NCI-H82 treated with DMSO at 0.1 percent for 48 hours (cell line): ENCODE measurements around the gene CBX5.
A peak's percentile ranks its signal among the peaks of the same experiment; 100 is the strongest.
"Not testable (repeated sequence)": the region's sequence is repeated elsewhere in the genome, so short reads cannot be mapped to it uniquely, and the experiment has no call there.

Experiments
- DNase-seq: peaks from one replicate; lab custom pipeline; 2025; ENCODE audit not compliant: unreplicated experiment; lab: John Stamatoyannopoulos, UW

The CBX5 gene

DNA sequence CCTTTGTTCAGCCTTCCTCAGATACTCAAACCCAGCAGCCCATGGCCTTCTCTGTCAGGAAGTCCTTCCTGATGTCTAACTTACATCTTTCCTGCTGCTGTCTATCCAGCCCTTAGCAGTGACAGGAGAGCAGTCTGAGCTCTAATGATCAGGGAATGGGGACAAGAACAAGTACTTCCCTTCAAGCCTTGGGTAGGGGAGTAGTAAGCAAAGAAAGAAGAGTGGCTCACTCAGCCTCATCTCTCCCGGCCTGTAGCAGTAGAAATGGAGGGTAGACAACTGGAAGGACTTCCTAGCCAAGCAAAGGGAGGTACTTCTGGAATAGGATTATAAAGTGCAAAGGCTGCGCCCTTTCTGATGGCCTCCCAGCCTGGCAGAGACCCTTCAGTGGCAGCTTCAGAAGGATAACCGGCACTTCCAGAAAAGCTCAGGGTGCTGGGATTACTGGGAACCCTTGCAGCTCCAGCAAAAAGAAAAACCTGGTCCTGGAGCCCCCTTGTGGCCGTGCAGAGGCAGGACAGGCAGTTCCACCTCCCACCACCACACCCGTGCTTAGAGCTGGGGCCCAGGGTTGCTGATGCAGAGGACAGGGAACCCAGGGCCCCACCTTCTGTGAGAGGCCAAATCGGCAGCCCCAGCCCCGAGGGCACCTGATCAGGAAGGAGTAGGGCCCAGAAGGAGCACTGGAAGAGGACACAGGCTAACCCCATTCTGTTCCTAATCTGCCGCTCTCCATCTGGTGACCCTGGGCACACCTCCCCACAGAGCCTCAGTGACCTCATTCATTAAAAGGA lies 78.7 kb downstream of the CBX5 start:
- DNase-seq: peak; percentile 79

DNA sequence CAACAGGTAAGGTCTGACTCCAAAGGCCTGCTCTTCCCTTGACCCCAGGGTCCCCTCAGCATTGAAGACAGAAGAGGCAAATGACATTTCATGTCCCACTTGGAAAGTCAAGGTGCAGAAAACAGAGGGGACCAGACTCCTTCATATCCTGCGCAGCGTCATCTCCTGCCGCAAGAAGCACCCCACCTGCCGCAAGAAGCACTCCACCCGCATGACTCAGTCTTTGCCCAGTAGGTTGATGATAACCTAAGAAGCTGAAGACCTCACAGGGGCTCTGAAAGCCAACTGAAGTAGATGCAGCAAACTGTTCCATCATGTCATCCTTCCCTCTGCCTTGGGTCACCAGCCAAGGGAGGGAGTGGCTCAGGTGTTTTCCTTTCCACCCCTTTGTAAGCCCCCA lies 79.5 kb downstream of the CBX5 start:
- DNase-seq: no peak

DNA sequence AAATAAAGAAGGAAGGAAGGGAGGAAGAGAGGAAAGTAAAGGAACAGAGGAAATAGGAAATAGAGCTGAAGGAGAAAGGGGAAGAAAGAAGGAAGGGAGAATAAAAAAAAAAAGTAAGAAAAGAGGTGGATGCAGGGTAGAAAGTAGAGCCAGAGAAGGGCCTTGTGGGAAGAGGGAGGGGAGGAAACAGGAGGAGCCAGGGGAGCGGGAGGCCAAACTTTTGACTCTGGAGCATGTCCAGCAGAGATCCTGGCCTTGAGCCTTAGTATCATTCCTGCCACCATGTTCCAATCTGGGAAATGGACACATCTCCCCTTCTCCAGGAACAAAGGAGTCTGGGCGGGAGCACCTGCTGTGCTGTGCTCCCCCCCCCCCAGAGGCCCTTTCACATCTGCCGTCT lies 80.0 kb downstream of the CBX5 start:
- DNase-seq: no peak

DNA sequence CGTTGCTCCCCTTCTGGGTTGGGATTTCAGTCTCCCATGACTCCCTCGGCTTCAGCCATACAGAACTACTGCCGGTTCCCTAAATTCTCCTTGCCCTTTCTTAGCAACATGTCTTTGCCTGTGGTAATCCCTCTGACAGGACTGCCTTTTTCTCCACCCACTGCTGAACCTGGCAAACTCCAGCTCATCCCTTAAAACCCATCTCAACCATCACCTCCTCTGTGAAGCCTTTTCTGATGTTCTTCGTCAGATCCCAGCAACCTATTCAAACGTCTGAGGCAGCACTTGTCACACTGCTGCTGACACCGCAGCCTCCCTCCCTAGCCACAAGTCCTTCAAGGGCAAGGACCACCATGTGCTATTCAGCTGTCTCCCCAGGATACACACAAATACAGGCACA lies 80.9 kb downstream of the CBX5 start:
- DNase-seq: no peak

DNA sequence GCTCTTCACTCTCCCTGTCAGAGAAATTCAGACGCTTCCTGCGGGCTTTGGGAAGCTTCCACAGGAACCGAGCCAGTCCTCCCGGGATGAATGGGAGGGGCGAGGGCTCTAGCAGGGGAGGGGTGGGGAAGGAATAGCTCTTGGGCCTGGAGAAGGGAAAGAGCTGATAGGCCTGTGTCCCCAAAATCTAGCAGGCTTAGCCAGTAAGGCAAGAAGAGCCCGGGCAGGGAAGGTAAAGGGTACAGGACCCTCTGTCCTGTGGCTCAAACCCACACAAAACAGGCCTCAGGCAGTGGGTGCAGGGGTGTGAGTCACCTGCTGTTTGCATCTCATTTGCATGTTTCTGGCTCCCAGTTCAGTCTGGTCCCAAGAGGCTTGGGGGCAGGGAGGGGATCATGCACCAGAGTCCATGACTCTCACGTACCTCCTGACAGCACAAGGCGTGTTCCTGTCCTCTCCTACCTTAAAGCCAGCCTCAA lies 82.5 kb downstream of the CBX5 start:
- no peak for DNase-seq

DNA sequence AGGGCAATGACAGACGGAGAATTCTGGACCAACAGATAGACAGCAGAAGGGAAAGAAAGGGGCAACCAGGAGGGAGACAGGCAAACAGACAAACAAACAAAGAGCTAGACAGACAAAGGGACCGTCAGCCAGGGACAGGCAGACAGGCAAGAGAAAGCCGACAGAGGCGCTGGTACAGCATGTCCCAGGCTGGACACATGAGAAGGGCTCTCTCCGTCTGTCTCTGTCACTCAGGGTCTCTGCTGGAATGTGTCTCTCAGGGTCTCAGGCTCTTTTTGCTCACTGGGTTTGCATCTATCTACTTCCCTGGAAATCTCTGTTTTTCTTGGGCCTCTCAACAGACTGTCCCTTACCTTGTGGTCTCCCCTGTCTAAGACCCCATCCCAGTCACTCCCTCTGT lies 82.9 kb downstream of the CBX5 start:
- DNase-seq: no peak

DNA sequence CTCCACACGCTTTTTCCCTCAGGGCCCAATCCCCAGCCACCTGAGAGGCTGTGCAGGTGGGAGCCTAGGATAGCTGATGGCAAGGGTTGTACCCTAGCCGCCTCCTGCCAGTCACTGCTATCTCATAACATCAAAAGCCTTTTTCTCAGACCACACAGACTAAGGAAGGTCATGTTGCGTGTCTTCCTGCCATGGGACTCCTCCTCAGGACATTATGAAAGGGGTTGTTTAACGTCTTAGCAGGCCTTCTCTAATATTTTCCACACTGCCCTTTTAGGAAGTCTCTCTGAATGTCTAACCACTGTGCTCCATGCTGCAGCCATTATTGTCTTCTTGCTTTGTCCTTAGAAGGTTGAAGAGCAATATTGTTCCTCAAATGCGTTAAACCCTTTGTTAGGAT lies 83.5 kb downstream of the CBX5 start:
- no peak for DNase-seq

DNA sequence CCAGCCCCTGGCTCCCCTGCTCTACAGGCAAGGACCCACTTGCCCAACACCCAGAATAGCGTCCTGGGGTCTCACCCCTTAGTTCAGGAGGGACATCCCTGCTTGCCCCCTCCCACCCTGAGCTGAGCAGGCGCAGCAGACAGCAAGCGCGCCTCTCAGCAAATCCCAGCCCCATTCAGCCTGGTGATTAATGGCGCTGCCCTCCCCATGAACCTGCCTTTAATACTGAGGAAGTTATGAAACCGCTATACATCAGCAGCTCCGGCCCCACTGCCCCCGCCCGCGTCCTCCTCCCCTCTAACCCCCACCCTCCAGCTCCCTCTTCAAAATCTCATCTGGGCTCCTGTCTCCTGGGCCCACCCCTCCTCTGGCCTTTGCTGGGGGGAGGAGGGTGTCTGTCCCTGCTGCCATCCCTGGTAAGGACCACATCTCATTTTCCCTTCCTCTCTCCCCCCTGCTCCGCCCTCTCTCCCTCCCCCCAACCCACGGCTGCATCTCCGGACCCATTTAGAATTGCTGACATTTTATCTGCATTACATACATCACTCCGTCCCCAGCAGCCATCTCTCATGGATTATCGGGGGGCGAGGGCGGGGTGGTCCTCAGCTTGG lies 84.1 kb downstream of the CBX5 start:
- peak; percentile 69 for DNase-seq

DNA sequence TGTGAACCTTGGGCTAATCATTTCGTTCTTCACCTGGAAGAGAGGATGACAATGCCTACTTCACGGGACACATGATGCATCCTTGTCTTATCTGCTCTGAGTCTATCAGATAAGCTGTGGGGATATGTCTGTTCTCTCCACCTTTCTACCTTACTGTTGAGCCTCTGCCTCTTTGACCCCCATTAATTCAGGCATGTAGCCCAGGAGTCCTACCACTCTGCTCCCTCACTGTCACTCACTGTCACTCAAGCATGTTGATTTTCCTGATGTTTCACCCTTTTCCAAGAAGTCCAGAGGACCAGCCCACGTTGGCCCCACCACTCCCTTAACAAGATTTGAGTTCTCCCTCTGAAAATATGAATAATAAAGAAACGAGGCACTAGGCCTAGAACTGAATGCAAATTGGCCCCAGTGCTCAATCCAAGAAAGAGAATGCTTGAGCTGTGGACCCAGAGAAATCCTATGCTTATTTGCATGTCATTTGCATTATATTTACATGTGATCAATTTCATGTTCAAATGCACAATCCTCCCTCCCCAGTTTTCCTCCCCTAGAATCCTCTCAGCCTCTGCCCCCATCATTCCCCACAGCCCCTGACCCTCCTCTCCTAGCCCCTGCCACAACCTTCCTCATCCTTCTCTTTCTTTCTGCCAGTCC lies 84.7 kb downstream of the CBX5 start:
- DNase-seq: no peak

DNA sequence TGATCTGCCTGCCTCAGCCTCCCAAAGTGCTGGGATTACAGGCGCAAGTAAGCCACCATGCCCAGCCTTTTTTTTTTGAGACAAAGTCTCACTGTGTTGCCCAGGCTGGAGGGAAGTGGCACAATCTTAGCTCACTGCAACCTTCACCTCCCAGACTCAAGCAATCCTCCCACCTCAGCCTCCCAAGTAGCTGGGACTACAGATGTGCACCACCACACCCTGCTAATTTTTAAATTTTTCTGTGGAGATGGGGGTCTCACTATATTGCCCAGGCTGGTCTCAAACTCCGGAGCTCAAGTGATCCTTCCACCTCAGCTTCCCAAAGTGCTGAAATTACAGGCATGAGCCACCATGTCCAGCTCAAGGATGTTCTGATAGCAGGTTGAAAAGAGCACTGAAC lies 85.3 kb downstream of the CBX5 start:
- not testable (repeated sequence) for DNase-seq

DNA sequence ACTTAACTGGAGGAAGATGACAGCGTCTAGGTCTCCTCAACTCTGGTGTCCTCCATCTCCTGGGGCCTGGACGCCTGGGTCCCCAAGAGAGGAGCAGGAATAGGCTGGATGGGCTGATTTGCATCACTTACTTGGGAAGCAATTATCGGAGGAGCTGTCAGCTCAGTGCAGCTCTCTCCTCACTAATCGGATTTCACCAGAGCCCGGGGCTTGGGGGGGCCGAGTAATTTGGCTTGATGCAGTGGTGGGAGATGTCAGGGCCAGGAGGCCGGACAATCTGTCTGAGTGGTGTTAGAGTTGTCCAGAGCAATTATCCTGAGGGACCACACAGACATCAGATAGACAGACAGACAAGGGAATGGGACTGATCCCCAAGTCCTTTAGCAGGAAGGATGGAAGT lies 86.5 kb downstream of the CBX5 start:
- DNase-seq: peak; percentile 76

DNA sequence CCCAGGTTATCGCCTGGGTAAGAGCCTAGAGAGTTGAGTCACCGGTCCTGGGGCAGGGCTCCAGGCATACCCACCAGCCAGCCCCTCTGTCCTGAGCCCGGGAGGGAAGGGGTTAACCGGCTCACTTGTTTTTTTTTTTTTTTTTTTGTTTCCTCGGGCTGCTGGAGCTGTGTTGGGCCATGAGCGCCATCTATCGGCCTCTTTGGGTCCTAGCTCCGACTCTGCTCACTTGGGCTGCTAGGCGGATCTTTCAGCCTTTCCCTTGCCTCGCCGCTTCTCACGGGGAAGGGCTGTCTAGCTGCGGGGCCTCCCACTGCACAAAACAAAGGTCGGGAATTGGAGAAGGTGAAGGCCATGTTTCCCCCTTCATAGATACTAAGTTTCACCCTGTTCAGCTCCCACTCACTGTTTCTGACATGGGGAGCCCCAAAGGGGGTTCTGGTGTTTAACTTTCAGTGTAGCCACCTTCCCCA lies 88.3 kb downstream of the CBX5 start:
- peak; percentile 74 for DNase-seq

DNA sequence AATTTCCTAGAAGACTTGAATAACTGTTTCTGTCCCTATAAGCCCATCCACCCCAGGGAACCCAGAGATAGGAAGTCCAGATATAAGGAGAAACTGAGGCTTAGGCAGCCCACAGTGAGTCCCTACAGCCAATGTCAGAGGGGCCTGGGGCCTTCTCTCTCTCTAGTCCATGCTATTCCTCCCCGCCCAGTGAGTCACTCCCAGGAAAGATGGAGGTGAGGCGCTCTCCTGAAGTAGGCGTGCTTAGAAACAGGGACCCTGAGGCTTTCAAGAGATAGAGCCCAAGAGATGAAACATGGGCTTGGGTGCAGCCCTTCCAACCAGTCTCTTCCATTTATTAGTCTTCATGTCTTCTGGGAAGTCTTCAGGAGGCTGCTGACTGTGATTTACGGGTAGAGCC lies 88.8 kb downstream of the CBX5 start:
- DNase-seq: no peak

DNA sequence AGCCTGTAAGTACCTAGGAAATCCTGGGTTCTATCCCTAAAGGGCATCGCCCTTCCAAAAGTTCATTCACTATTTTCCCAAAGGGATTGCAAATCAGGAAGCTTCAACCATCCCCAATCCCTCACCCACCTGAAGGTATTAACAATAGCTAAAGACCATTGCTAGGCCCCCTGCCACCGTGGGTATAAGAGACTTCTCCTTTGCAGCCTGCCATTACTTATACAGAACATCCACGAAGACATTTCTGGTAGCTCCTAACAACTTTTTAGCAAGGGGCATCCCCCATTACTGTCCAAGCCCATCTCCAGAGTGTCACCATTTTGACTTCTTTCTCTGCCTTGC lies 90.8 kb downstream of the CBX5 start:
- no peak for DNase-seq

DNA sequence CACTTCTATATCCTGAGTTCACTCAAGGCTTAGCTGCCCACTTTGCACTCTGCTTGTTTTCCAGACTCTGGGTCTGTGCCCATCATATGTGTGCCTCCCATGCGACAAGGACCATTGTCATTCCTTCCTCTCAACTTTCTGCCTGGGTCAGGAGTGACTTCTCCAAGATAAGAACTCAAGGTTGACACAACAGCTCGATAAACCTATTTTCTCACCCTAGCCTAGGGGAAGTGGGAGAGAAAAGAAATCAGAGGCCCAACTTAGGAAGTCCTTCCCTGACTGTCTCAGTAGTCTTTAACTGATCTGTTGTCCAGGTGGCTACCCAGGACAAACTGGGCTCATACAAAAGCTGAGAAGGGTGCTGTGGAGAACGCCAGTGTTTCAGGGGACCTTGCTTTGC lies 92.8 kb downstream of the CBX5 start:
- no peak for DNase-seq

DNA sequence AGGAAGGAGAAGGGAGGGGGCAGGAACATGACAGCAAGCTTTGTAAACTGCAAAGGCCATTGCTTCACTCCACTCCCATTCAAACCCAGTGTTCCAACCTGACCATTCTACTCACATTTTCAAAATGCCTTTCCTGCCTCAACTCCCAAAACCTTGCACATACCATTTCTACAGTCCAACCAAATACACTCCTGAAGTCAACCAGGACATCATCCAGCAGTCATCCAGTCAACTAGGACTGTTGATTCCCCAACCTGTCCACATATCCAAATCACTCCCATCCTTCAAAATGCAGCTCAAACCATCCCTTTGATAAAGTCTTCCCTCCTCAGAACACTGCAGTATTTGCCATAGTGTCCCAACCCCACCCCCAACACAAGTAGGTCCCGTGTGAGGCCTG lies 94.0 kb downstream of the CBX5 start:
- DNase-seq: no peak

DNA sequence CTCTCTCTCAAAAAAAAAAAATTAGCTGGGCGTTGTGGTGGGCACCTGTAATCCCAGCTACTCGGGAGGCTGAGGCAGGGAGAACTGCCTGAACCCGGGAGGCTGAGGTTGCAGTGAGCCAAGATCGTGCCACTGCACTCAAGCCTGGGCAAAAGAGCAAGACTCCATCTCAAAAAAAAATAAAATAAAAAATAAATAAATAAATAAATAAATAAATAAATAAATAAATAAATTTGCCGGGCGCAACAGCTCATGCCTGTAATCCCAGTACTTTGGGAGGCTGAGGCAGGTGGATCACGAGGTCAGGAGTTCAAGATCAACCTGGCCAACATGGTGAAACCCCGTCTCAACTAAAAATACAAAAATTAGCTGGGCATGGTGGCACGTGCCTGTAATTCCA lies 94.6 kb downstream of the CBX5 start:
- DNase-seq: not testable (repeated sequence)

DNA sequence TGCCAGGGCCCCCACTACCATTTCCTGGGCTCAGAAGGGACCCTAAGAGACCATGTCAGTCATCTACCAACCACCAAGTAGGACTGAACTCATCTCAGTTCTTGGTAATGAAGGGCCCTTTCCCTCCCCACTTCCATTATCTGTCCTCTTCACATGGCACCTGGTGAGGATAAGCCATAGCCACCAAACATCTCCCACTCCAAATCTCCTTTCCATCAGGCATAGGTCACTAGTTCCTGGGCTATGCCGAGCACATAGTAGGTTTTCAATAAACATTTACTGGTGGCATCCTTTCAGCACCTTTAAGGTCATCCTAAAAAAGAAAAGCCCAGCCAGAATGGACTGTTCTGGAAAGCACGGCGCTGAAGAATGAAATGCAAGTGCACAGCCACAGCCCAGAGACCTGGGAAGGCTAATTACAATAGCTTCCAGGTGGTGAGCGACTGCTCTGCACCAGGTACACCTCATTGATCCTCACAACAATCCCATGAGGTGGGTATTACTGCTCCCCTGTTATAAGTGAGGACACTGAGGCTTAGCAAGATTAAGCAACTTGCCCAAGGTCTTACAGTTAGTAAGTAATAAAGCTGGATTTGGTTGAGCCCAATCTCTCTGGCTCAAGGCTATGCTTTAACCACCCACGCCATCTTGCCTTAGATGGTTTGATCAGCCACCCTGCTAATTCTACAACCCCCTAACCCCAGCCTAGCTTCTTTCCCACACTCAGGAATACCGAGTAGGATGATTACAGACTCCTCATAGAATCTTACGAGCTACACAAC lies 95.7 kb downstream of the CBX5 start:
- DNase-seq: no peak

DNA sequence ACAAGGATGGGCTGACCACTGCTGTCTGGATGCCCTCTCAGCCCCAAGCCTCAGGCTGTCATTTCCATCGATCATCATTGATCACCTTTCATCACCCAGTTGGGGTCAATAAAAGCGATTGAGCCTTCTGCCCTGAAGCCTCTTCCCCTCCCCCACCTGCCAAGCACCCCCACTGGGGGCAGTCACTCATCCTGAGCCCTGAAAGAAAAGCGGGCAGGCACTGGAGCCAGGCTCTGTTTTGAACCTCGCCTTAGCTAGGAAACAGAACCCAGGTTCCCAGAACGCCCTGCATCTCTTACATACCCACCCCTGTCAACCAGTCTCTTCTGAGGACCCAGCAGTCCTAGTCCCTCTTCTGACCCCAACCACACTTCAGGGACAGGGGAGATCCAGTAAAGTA lies 96.9 kb downstream of the CBX5 start:
- DNase-seq: no peak

DNA sequence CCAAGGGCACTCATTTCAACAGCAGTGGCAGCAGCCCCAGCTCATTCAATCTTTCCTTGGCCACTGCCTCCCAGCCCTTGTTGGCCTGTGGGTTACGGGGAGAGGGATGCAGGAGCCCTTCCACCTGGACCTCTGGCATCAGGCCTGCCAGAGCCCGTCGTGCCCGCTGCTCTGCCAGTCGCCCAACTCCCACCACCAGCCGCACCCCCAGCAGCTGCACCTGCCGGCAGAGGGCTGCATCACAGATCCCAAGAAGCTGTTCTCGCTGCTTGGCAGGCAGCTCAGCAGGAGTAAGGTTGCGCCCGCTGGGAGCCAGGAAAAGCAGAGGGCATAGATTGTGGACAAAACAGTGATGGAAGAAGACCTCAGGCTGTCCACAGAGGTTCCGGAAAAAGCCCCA lies 97.8 kb downstream of the CBX5 start:
- no peak for DNase-seq
